ENCODE results near the gene WNK2.

WNK2 gene

GRCh38 chr9:93238953-93239925, 55.3 kb downstream of the WNK2 start:
- TF ChIP-seq ZFX (IDR thresholded peaks at IDR 0.05) = no peak
- TF ChIP-seq, protein P1, sequence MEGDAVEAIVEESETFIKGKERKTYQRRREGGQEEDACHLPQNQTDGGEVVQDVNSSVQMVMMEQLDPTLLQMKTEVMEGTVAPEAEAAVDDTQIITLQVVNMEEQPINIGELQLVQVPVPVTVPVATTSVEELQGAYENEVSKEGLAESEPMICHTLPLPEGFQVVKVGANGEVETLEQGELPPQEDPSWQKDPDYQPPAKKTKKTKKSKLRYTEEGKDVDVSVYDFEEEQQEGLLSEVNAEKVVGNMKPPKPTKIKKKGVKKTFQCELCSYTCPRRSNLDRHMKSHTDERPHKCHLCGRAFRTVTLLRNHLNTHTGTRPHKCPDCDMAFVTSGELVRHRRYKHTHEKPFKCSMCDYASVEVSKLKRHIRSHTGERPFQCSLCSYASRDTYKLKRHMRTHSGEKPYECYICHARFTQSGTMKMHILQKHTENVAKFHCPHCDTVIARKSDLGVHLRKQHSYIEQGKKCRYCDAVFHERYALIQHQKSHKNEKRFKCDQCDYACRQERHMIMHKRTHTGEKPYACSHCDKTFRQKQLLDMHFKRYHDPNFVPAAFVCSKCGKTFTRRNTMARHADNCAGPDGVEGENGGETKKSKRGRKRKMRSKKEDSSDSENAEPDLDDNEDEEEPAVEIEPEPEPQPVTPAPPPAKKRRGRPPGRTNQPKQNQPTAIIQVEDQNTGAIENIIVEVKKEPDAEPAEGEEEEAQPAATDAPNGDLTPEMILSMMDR (conservative IDR thresholded peaks at IDR 0.05) = no peak
- no peak overlapping the region for H3K27ac ChIP-seq

DNA sequence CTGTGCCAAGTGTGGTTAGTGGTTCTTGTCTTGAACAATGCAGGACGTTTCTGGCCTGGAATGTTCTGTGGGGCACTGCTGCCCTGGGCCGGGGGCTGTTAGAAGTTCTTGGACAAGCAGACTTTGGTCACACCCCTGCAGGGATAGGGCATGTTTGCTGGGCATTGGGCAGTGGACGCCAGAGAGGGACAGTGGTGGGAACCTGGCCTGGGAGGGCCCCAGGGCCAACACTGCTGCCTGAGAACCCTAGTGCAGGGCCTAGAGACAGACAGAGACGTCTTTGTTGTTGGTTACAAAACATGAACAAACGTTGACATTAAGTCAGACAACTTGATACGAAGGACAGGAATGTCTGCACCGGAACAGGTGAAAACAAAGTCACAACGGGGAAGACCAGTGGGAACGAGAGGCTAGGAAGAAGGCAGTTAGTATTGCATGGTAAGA, 57.0 kb downstream of the WNK2 start:
- no peak for TF ChIP-seq ZFX (IDR thresholded peaks at IDR 0.05)
- TF ChIP-seq, protein P1 (conservative IDR thresholded peaks at IDR 0.05) = no peak
- H3K27ac ChIP-seq = no peak overlapping the region

- no peak for TF ChIP-seq ZFX (IDR thresholded peaks at IDR 0.05)
- TF ChIP-seq, protein P1 (conservative IDR thresholded peaks at IDR 0.05) = no peak
- no peak overlapping the region for H3K27ac ChIP-seq
Observed at GRCh38 chr9:93243112-93243511, 59.2 kb downstream of the WNK2 start.

GRCh38 chr9:93244101-93244500, 60.2 kb downstream of the WNK2 start:
- TF ChIP-seq ZFX (IDR thresholded peaks at IDR 0.05) = no peak
- TF ChIP-seq, protein P1 (conservative IDR thresholded peaks at IDR 0.05) = no peak
- H3K27ac ChIP-seq = no peak overlapping the region

DNA sequence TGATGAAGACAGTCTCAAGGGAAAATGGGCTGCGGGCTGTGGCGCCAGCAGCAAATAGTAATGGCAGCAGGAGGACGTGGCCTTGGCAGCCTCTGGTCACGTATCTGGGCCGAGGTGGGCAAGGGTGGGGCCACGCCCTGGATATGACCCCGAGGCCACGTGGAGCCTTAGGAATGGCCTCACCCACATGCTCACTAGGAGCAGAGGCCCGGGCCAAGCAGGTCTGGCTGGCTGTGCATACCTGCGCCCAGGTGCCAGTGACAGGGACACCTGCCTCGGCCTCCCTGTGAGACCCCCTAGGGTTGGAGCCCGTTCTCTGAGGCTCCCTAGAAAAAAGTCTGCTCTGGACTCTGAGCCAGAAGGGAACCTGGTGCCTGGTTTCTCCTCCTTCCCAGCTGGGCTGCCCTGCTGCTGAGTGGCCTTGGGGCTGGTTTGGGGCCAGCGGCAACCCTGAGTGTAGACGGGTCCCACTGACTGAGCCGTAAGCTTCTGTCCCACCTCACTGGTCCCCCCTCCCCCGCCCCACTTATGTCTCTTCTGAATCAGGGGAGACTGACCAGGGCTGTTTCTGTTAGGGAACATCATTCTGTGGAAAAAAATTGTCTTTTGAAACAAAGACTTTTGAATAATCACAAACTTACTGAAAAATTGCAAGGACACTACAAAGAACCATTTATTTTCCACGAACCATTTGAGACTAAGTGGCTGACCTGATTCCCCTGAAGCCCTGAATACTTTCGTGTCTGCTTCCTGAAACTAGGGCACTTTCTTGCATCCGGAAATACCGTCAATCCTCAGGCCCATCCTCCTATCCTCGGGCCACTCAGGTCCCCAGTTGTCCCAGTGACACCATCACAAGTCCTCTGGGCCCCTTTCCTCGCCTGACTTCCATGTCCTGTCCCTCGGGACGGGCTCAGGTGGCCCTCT, 60.8 kb downstream of the WNK2 start:
- no peak overlapping the region for H3K27ac ChIP-seq
- TF ChIP-seq ZFX (IDR thresholded peaks at IDR 0.05) = no peak
- TF ChIP-seq, protein P1 (conservative IDR thresholded peaks at IDR 0.05) = no peak

- no peak overlapping the region for H3K27ac ChIP-seq
- TF ChIP-seq ZFX (IDR thresholded peaks at IDR 0.05) = no peak
- TF ChIP-seq, protein P1 (conservative IDR thresholded peaks at IDR 0.05) = no peak
Observed at GRCh38 chr9:93245437-93245970, 61.6 kb downstream of the WNK2 start.

Data from C4-2B (cell line).